Vagina (tissue), 2 donors: ENCODE results near the gene WFIKKN2. TPM values are rescaled to one million over a fixed set of nuclear protein-coding genes. Genes with fewer than 3 reads are reported as not detected.

Source experiments
- DNase-seq, 2 donors: peaks; one replicate each; pipeline ENCODE4 v3.0.0-alpha.2; 2017; ENCODE audit errors: extremely low spot score in 2 of 2
- H3K27ac ChIP-seq: fragments of 200-600 bp; sonication (generic); one replicate; pipeline ENCODE4 v1.5.1; 2019
- H3K27me3 ChIP-seq: fragments of 200-600 bp; sonication (generic); one replicate; pipeline ENCODE4 v1.5.1; 2019
- H3K36me3 ChIP-seq, 2 donors: fragments of 200-600 bp; sonication (generic); one replicate each; pipeline ENCODE4 v1.5.1; 2017 to 2019
- H3K4me1 ChIP-seq: fragments of 200-600 bp; sonication (generic); one replicate; pipeline ENCODE4 v1.5.1; 2019
- H3K4me3 ChIP-seq, 2 donors: fragments of 200-600 bp; sonication (generic); 1 replicate in 1 of 2; 2 replicates in 1 of 2; pipeline ENCODE4 v1.5.1; 2016 to 2019
- H3K9me3 ChIP-seq: fragments of 200-600 bp; sonication (generic); one replicate; pipeline ENCODE4 v1.5.1; 2019
- POLR2A ChIP-seq, 2 donors: fragments of 450-650 bp; IDR thresholded peaks; one replicate each; pipeline ENCODE4 v1.6.1; 2017; ENCODE audit warnings: antibody characterized with exemption in 2 of 2, mild to moderate bottlenecking in 2 of 2, moderate library complexity in 2 of 2
- POLR2AphosphoS5 ChIP-seq, 2 donors: sonication (generic); formaldehyde crosslinking; IDR thresholded peaks; one replicate each; pipeline ENCODE4 v1.9.0; 2017; ENCODE audit warnings: antibody characterized with exemption in 2 of 2, mild to moderate bottlenecking in 2 of 2, low read depth in 1 of 2; ENCODE audit not compliant: insufficient read depth in 1 of 2
- intact Hi-C: fragments of 100-400 bp; cut with DNase I; formaldehyde crosslinking; loops from one replicate; pipeline ENCODE4 v1.15.1; 2023
- total RNA-seq: library from RNA; depleted of rRNA; stranded (reverse); fragments of >200 nt; gene quantifications from one replicate; pipeline ENCODE4 v1.2.3, GENCODE V29; 2016
- TF ChIP-seq, protein P1 (sequence below), 3 experiments: fragments of 450-650 bp in 2 of 3; fragments of 200-600 bp in 1 of 3; sonication (generic) in 1 of 3; IDR thresholded peaks; one replicate each; pipeline ENCODE4 v1.5.1; 2017 to 2019; ENCODE audit warnings: antibody characterized with exemption in 3 of 3, mild to moderate bottlenecking in 2 of 3, moderate library complexity in 2 of 3

Gene WFIKKN2, protein sequence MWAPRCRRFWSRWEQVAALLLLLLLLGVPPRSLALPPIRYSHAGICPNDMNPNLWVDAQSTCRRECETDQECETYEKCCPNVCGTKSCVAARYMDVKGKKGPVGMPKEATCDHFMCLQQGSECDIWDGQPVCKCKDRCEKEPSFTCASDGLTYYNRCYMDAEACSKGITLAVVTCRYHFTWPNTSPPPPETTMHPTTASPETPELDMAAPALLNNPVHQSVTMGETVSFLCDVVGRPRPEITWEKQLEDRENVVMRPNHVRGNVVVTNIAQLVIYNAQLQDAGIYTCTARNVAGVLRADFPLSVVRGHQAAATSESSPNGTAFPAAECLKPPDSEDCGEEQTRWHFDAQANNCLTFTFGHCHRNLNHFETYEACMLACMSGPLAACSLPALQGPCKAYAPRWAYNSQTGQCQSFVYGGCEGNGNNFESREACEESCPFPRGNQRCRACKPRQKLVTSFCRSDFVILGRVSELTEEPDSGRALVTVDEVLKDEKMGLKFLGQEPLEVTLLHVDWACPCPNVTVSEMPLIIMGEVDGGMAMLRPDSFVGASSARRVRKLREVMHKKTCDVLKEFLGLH
- 0.49 TPM for total RNA-seq

DNA sequence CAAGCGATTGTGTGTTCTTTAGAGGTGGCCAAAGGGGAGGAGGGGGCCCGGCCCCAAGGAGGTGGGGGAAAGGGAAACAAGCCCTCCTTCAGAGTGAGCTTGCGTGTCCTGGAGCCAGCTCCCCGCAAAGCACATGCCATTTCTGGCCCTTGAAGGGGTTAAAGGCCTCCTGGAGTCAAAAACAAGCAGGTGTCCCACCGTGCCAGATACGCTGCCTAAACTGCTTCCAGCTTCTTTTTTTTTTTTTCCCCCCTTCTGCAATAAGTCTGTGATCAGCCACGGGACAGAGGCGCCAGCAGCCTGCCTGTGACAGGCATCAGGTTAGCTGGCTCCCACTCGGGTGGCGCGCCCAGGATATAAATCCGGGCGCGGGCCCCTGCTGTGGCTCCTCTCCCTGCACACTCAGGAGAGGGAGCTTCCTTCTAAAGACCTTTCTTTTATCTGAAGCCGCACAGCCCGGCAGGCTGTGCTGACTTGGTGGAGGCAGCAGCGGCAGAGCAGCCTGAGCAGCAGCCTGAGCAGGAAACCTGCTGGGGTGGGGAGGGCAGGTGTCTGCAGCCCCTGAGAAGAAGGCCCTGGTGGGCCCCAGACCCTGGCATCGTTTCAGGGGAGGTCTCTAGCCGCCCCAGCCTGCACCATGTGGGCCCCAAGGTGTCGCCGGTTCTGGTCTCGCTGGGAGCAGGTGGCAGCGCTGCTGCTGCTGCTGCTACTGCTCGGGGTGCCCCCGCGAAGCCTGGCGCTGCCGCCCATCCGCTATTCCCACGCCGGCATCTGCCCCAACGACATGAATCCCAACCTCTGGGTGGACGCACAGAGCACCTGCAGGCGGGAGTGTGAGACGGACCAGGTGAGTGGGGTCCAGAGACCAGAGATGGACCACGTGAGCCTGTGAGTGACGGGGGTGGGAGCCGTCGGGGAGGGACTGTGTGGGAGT, at the start of gene WFIKKN2:
Gene WFIKKN2, plus strand, starts transcription at position 286 of the 934 bp plus-strand sequence. Its CDS starts 352 bp downstream, at position 638.
- DNase-seq: no peak
- TF ChIP-seq POLR2AphosphoS5 (IDR thresholded peaks at IDR 0.05; ENCODE audit: insufficient read depth in 1 of 2, low read depth in 1 of 2) (no peak), POLR2A (IDR thresholded peaks at IDR 0.05) (no peak)
- TF ChIP-seq, protein P1, sequence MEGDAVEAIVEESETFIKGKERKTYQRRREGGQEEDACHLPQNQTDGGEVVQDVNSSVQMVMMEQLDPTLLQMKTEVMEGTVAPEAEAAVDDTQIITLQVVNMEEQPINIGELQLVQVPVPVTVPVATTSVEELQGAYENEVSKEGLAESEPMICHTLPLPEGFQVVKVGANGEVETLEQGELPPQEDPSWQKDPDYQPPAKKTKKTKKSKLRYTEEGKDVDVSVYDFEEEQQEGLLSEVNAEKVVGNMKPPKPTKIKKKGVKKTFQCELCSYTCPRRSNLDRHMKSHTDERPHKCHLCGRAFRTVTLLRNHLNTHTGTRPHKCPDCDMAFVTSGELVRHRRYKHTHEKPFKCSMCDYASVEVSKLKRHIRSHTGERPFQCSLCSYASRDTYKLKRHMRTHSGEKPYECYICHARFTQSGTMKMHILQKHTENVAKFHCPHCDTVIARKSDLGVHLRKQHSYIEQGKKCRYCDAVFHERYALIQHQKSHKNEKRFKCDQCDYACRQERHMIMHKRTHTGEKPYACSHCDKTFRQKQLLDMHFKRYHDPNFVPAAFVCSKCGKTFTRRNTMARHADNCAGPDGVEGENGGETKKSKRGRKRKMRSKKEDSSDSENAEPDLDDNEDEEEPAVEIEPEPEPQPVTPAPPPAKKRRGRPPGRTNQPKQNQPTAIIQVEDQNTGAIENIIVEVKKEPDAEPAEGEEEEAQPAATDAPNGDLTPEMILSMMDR (IDR thresholded peaks at IDR 0.05): no peak
- H3K36me3 ChIP-seq: no peaks in the 10 kb centered on the region
- H3K4me1 ChIP-seq: peaks cover 25% of the 10 kb centered on the region
- intact Hi-C loops: no loop called here
- no peaks in the 10 kb centered on the region for H3K27me3 ChIP-seq
- no peaks in the 10 kb centered on the region for H3K9me3 ChIP-seq
- peak within 1 kb of the TSS; percentile 30 to 37 for H3K4me3 ChIP-seq
- H3K27ac ChIP-seq: peak within 1 kb of the TSS; percentile 18

DNA sequence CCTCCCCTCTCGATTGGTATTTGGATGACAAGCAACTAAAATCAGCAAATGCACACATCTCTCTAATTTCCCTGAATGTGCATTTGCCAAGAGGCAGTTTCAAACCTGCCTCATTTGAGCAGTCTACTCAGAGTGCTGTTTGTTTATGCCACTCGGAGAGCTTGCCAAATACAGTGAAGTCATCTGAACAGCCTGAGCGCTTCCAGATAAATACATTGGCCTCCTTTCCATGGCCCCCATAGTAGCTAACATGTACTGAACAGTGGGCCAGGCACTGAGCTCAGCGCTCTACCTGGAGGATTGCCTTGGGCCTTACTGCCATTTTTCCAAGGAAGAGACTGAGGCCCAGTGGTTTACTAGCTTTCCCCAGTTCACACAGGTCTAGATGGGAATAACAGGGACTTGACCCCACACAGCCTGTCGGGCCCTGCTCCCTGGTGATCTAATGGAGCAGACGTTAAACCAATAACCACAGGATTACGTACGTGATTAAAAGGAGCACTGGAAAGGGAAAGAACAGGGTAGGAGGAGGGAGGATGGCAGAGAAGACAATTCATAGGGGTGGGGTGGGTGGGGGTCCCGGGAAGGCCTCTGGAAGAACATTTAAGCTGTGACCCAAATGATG, 49.3 kb upstream of the WFIKKN2 start:
- no peak for DNase-seq
- intact Hi-C loops: loop anchor here (5.0 kb wide), 1 partner anchor 56 kb away; no protein-coding TSS in a partner anchor
- H3K4me3 ChIP-seq: no peak overlapping the region
- H3K27ac ChIP-seq: peak overlapping the region; percentile 34
- H3K9me3 ChIP-seq: no peaks in the 10 kb centered on the region
- no peaks in the 10 kb centered on the region for H3K36me3 ChIP-seq
- TF ChIP-seq POLR2AphosphoS5 (IDR thresholded peaks at IDR 0.05; ENCODE audit: insufficient read depth in 1 of 2, low read depth in 1 of 2) (no peak), POLR2A (IDR thresholded peaks at IDR 0.05) (no peak)
- TF ChIP-seq, protein P1 (IDR thresholded peaks at IDR 0.05): no peak
- peaks cover 30% of the 10 kb centered on the region for H3K4me1 ChIP-seq
- no peaks in the 10 kb centered on the region for H3K27me3 ChIP-seq

DNA sequence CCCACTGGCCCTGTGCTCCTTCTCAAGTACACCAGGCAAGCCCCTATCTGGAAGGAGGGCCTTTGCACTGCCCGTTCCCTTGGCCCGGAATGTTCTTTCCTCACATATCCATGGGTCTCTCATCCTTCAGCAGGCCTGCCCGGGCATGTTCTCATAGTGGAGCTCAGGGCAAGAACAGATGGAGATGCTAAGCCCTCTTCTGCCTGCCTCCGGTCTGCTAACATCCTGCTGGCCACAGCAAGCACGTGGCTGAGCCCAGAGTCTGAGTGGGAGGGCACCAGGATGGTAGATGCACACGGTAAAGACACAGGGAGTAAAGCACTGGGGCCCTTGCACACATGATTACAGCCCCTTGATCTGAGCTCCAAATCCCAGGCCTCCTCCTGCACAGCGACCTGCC, 48.3 kb upstream of the WFIKKN2 start:
- TF ChIP-seq POLR2AphosphoS5 (IDR thresholded peaks at IDR 0.05; ENCODE audit: insufficient read depth in 1 of 2, low read depth in 1 of 2): no peak
- TF ChIP-seq, protein P1 (IDR thresholded peaks at IDR 0.05): no peak
- TF ChIP-seq POLR2A (IDR thresholded peaks at IDR 0.05): no peak
- intact Hi-C loops: loop anchor here (5.0 kb wide), 1 partner anchor 55 kb away; no protein-coding TSS in a partner anchor
- Histone ChIP-seq H3K27ac (peak overlapping the region; percentile 34), H3K4me3 (no peak overlapping the region), H3K27me3 (no peaks in the 10 kb centered on the region), H3K4me1 (peaks cover 30% of the 10 kb centered on the region), H3K36me3 (no peaks in the 10 kb centered on the region), H3K9me3 (no peaks in the 10 kb centered on the region)
- no peak for DNase-seq

DNA sequence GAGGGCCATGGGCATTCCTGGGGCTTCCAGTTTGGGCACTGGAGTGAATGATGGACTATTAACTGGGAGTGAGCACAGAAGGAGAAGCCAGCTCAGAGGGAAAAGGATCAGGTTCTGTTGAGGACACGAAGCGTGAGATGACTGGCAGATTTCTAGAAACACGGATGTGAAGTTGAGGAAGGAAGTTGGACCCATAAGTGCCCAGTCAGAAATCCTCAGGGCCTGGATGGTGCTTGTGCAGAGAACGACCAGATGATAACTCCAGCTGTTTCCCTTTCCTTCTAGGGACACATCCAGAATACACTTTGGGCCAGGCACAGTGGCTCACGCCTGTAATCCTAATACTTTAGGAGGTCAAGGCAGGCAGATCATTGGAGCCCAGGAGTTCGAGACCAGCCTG, 44.8 kb upstream of the WFIKKN2 start:
- Histone ChIP-seq H3K36me3 (no peaks in the 10 kb centered on the region), H3K4me1 (peaks cover 20% of the 10 kb centered on the region), H3K4me3 (no peak overlapping the region), H3K27me3 (no peaks in the 10 kb centered on the region), H3K27ac (no peak overlapping the region), H3K9me3 (no peaks in the 10 kb centered on the region)
- TF ChIP-seq, protein P1 (IDR thresholded peaks at IDR 0.05): no peak
- TF ChIP-seq POLR2A (IDR thresholded peaks at IDR 0.05): no peak
- TF ChIP-seq POLR2AphosphoS5 (IDR thresholded peaks at IDR 0.05; ENCODE audit: insufficient read depth in 1 of 2, low read depth in 1 of 2): no peak
- intact Hi-C loops: no loop called here
- DNase-seq: no peak
